Esophagus (tissue), 2 donors: ENCODE data around the gene SEL1L2. TPM values are rescaled to one million over a fixed set of nuclear protein-coding genes. Genes with fewer than 3 reads are reported as not detected.

Experiments used
- H3K27ac ChIP-seq, 2 donors: one replicate each; pipeline ENCODE4 v1.5.1; 2013; ENCODE audit warnings: low read depth in 2 of 2, mild to moderate bottlenecking in 2 of 2, inconsistent platforms in 1 of 2, low read length in 1 of 2, moderate library complexity in 1 of 2
- H3K27me3 ChIP-seq, 2 donors: one replicate each; pipeline ENCODE4 v1.6.1; 2013; ENCODE audit warnings: low read length in 2 of 2, control low read depth in 1 of 2, mild to moderate bottlenecking in 1 of 2; ENCODE audit not compliant: insufficient read depth in 2 of 2, control insufficient read depth in 1 of 2
- H3K36me3 ChIP-seq, 2 donors: one replicate each; pipeline ENCODE4 v1.6.1; 2013; ENCODE audit warnings: low read length in 1 of 2; ENCODE audit not compliant: control insufficient read depth in 2 of 2, insufficient read depth in 2 of 2
- H3K4me1 ChIP-seq, 2 donors: one replicate each; pipeline ENCODE4 v1.6.1; 2013; ENCODE audit warnings: low read length in 1 of 2; ENCODE audit not compliant: control insufficient read depth in 2 of 2, insufficient read depth in 2 of 2
- H3K4me3 ChIP-seq, 2 donors: one replicate each; pipeline ENCODE4 v1.5.1; 2013; ENCODE audit warnings: low read length in 2 of 2, mild to moderate bottlenecking in 2 of 2, low read depth in 1 of 2, moderate library complexity in 1 of 2
- H3K9me3 ChIP-seq, 2 donors: one replicate each; pipeline ENCODE4 v1.6.1; 2013; ENCODE audit warnings: mild to moderate bottlenecking in 2 of 2, low read depth in 1 of 2, low read length in 1 of 2, moderate library complexity in 1 of 2; ENCODE audit not compliant: control insufficient read depth in 2 of 2, insufficient read depth in 1 of 2
- WGBS, 2 donors: extraction: QIAGEN DNeasy Blood & Tissue Kit; methylation state at CpG; one replicate each; pipeline ENCODE4 v1.1.7; 2013; 5-methylcytosine and 5-hydroxymethylcytosine counted together
- polyA plus RNA-seq, 2 donors: library from polyadenylated mRNA; stranded (reverse); fragments of 200-250 nt; gene quantifications; one replicate each; pipeline ENCODE4 v1.2.3, GENCODE V29; 2013
- donor health status: healthy with polysubstance abuse.
- donor health status: Bipolar disorder and iron deficiency.

Gene SEL1L2
- polyA plus RNA-seq, 2 donors = not detected

- Histone ChIP-seq H3K9me3 (no peaks in the 10 kb centered on the region), H3K4me3 (no peak overlapping the region), H3K27me3 (no peaks in the 10 kb centered on the region), H3K36me3 (no peaks in the 10 kb centered on the region), H3K27ac (no peak overlapping the region), H3K4me1 (no peaks in the 10 kb centered on the region)
- WGBS, 2 donors = 70 to 78% methylated on average over 4 of the region's 4 CpGs
Measured at GRCh38 chr20:13909067-13909466, 81.3 kb downstream of the SEL1L2 start.

GRCh38 chr20:13904766-13905165 is 85.6 kb downstream of the SEL1L2 start:
- H3K27me3 ChIP-seq = no peaks in the 10 kb centered on the region
- H3K27ac ChIP-seq = no peak overlapping the region
- WGBS, 2 donors = 81 to 83% methylated on average over 3 of the region's 3 CpGs
- H3K4me1 ChIP-seq = no peaks in the 10 kb centered on the region
- no peaks in the 10 kb centered on the region for H3K9me3 ChIP-seq
- H3K4me3 ChIP-seq = no peak overlapping the region
- H3K36me3 ChIP-seq = no peaks in the 10 kb centered on the region

- H3K9me3 ChIP-seq = no peaks in the 10 kb centered on the region
- no peaks in the 10 kb centered on the region for H3K4me1 ChIP-seq
- H3K4me3 ChIP-seq = no peak overlapping the region
- H3K27ac ChIP-seq = no peak overlapping the region
- whole genome bisulfite sequencing, 2 donors = 92% methylated on average over 10 of the region's 10 CpGs
- H3K27me3 ChIP-seq = no peaks in the 10 kb centered on the region
- no peaks in the 10 kb centered on the region for H3K36me3 ChIP-seq
Measured at GRCh38 chr20:13900496-13900895, 89.9 kb downstream of the SEL1L2 start.

- no peaks in the 10 kb centered on the region for H3K9me3 ChIP-seq
- H3K4me3 ChIP-seq = no peak overlapping the region
- no peak overlapping the region for H3K27ac ChIP-seq
- H3K4me1 ChIP-seq = no peaks in the 10 kb centered on the region
- 90 to 96% methylated on average over 2 of the region's 2 CpGs for WGBS, 2 donors
- H3K27me3 ChIP-seq = no peaks in the 10 kb centered on the region
- no peaks in the 10 kb centered on the region for H3K36me3 ChIP-seq
Measured at GRCh38 chr20:13898012-13898612, 92.3 kb downstream of the SEL1L2 start.

- Histone ChIP-seq H3K4me1 (no peaks in the 10 kb centered on the region), H3K27me3 (no peaks in the 10 kb centered on the region), H3K4me3 (no peak overlapping the region), H3K27ac (no peak overlapping the region), H3K36me3 (no peaks in the 10 kb centered on the region), H3K9me3 (peaks cover 0 to 2% of the 10 kb centered on the region in 2 donors)
- WGBS, 2 donors = 92 to 93% methylated on average over 1 of the region's 1 CpG
Measured at GRCh38 chr20:13891575-13891974, 98.8 kb downstream of the SEL1L2 start.

- Histone ChIP-seq H3K27ac (no peak overlapping the region), H3K9me3 (peaks cover 2 to 3% of the 10 kb centered on the region in 2 donors), H3K4me1 (no peaks in the 10 kb centered on the region), H3K36me3 (no peaks in the 10 kb centered on the region), H3K27me3 (no peaks in the 10 kb centered on the region), H3K4me3 (no peak overlapping the region)
- WGBS, 2 donors = 81 to 88% methylated on average over 6 of the region's 6 CpGs
Measured at GRCh38 chr20:13884803-13885202, 105.6 kb downstream of the SEL1L2 start.

- WGBS, 2 donors = 24 to 28% methylated on average over 1 of the region's 1 CpG
- no peaks in the 10 kb centered on the region for H3K4me1 ChIP-seq
- H3K9me3 ChIP-seq = peaks cover 2 to 3% of the 10 kb centered on the region in 2 donors
- H3K27me3 ChIP-seq = no peaks in the 10 kb centered on the region
- no peak overlapping the region for H3K4me3 ChIP-seq
- no peak overlapping the region for H3K27ac ChIP-seq
- H3K36me3 ChIP-seq = no peaks in the 10 kb centered on the region
Measured at GRCh38 chr20:13883425-13883824, 107.0 kb downstream of the SEL1L2 start.

GRCh38 chr20:13878566-13878965 is 111.8 kb downstream of the SEL1L2 start:
- Histone ChIP-seq H3K36me3 (no peaks in the 10 kb centered on the region), H3K27me3 (no peaks in the 10 kb centered on the region), H3K4me1 (no peaks in the 10 kb centered on the region), H3K9me3 (peaks cover 0 to 2% of the 10 kb centered on the region in 2 donors), H3K27ac (no peak overlapping the region), H3K4me3 (no peak overlapping the region)
- WGBS, 2 donors = 86 to 90% methylated on average over 2 of the region's 2 CpGs

GRCh38 chr20:13877793-13878192 is 112.6 kb downstream of the SEL1L2 start:
- H3K36me3 ChIP-seq = no peaks in the 10 kb centered on the region
- H3K9me3 ChIP-seq = no peaks in the 10 kb centered on the region
- WGBS, 2 donors = 26 to 27% methylated on average over 4 of the region's 4 CpGs
- H3K4me1 ChIP-seq = no peaks in the 10 kb centered on the region
- H3K27ac ChIP-seq = no peak overlapping the region
- no peaks in the 10 kb centered on the region for H3K27me3 ChIP-seq
- H3K4me3 ChIP-seq = no peak overlapping the region

GRCh38 chr20:13875265-13875811 is 115.1 kb downstream of the SEL1L2 start:
- H3K9me3 ChIP-seq = no peaks in the 10 kb centered on the region
- no peaks in the 10 kb centered on the region for H3K27me3 ChIP-seq
- no peaks in the 10 kb centered on the region for H3K36me3 ChIP-seq
- H3K4me1 ChIP-seq = no peaks in the 10 kb centered on the region
- WGBS, 2 donors = 89 to 90% methylated on average over 3 of the region's 3 CpGs
- H3K27ac ChIP-seq = no peak overlapping the region
- H3K4me3 ChIP-seq = no peak overlapping the region
